ENCODE results near the gene SLC9B2. TPM values are rescaled to one million over a fixed set of nuclear protein-coding genes. Genes with fewer than 3 reads are reported as not detected.

SLC9B2 gene
- total and polyA plus RNA-seq, 2 donors from 2014 or later: 0.80 to 6.0 TPM

DNA sequence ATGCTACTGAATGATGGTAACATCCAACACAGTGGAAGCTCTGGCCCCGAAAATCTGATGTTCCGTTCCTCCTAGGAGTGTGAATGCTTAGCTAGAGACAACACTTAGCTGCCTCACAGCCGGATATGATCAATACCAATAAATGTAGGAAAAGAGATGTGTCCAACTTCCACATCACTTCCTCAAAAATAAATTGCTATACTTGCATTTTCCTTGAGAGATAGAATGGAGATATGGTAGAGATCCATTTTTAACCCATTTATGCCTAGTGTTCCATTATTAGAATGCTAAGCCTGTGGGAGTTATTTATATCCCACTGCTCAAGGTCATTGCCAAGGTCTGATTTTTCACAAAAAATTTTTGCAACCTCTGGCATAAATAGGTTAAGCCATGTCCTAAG, 51.6 kb downstream of the SLC9B2 start:
- H3K9ac ChIP-seq (ENCODE audit: low read length in 3 of 3): no peak overlapping the region
- H3K4me3 ChIP-seq (ENCODE audit: low read length in 3 of 3): no peak overlapping the region
- no peaks in the 10 kb centered on the region for H3K9me3 ChIP-seq (ENCODE audit: control insufficient read depth in 2 of 3, insufficient read depth in 1 of 3, low read length in 3 of 3)
- H3K27me3 ChIP-seq (ENCODE audit: control insufficient read depth, insufficient read depth, low read length): no peaks in the 10 kb centered on the region
- H3K36me3 ChIP-seq (ENCODE audit: control insufficient read depth in 2 of 3, insufficient read depth in 3 of 3, low read length in 3 of 3): no peaks in the 10 kb centered on the region
- intact Hi-C loops (cut with DNase I): no loop called here
- no peak for FAIRE-seq
- no peak overlapping the region for H3K27ac ChIP-seq (ENCODE audit: low read depth in 2 of 2, low read length in 2 of 2)
- DNase-seq: no peak
- TF ChIP-seq, protein P1, sequence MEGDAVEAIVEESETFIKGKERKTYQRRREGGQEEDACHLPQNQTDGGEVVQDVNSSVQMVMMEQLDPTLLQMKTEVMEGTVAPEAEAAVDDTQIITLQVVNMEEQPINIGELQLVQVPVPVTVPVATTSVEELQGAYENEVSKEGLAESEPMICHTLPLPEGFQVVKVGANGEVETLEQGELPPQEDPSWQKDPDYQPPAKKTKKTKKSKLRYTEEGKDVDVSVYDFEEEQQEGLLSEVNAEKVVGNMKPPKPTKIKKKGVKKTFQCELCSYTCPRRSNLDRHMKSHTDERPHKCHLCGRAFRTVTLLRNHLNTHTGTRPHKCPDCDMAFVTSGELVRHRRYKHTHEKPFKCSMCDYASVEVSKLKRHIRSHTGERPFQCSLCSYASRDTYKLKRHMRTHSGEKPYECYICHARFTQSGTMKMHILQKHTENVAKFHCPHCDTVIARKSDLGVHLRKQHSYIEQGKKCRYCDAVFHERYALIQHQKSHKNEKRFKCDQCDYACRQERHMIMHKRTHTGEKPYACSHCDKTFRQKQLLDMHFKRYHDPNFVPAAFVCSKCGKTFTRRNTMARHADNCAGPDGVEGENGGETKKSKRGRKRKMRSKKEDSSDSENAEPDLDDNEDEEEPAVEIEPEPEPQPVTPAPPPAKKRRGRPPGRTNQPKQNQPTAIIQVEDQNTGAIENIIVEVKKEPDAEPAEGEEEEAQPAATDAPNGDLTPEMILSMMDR (IDR thresholded peaks at IDR 0.05; ENCODE audit: borderline replicate concordance, extremely low read depth, insufficient read depth): no peak
- no peaks in the 10 kb centered on the region for H3K4me1 ChIP-seq (ENCODE audit: control insufficient read depth in 2 of 3, insufficient read depth in 2 of 3, low read depth in 1 of 3, low read length in 3 of 3)

- Histone ChIP-seq H3K4me3 (ENCODE audit: low read length in 3 of 3) (no peak overlapping the region), H3K27ac (ENCODE audit: low read depth in 2 of 2, low read length in 2 of 2) (no peak overlapping the region), H3K9me3 (ENCODE audit: control insufficient read depth in 2 of 3, insufficient read depth in 1 of 3, low read length in 3 of 3) (no peaks in the 10 kb centered on the region), H3K36me3 (ENCODE audit: control insufficient read depth in 2 of 3, insufficient read depth in 3 of 3, low read length in 3 of 3) (no peaks in the 10 kb centered on the region), H3K27me3 (ENCODE audit: control insufficient read depth, insufficient read depth, low read length) (no peaks in the 10 kb centered on the region), H3K9ac (ENCODE audit: low read length in 3 of 3) (no peak overlapping the region), H3K4me1 (ENCODE audit: control insufficient read depth in 2 of 3, insufficient read depth in 2 of 3, low read depth in 1 of 3, low read length in 3 of 3) (peaks cover 0 to 7% (median 6%) of the 10 kb centered on the region in 3 donors)
- DNase-seq (no peak), FAIRE-seq (no peak)
- intact Hi-C loops (cut with DNase I): no loop called here
- TF ChIP-seq, protein P1 (IDR thresholded peaks at IDR 0.05; ENCODE audit: borderline replicate concordance, extremely low read depth, insufficient read depth): no peak
Observed at GRCh38 chr4:103021120-103021519, 55.4 kb downstream of the SLC9B2 start.

DNA sequence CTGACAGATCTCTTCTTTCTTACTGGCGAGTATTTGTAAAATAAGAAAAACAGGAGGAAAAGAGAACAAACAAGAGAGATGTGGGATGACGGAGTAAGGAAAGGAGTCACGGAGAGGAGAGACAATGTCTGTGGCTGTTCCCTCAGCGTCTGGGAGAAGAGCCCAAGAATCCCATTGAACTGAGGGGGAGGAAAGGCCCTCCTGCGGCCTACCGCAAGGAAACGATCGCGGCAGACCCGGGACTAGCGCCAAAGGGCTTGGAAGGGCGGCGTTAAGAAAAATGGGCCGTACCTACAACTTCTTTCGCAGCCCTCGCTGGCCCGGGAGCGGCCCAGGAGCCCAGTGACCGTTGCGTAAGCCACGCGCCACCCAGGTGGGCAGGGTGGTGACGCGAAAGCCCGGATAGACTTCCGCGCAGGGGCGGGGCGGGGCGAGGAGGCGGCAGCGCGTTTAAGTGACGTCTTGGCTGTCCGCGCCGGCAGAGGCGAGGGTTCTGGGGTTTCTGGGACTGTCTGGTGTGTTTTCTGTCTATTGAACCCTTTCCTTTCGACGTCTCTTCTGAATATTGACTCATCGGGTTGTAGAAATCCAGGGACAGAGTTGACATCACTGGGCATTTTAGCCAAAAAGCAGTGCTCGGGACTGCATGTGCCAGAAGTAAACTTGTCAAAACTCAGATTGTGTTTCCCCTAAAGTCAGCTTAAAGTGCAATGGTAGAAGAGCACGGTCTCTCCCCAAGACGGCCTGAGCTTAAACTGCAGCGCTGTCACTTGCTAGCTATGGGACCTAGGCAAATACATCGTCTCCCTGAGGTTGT, 57.0 kb downstream of the SLC9B2 start, which contains the start of gene SLC9B1:
Gene SLC9B1 (minus strand): TSS at position 398 of the 817 bp plus-strand sequence. CDS start 27,994 bp downstream, outside the sequence.
- peak; percentile 85 for FAIRE-seq
- intact Hi-C loops (cut with DNase I): loop anchor here (10.0 kb wide), 1 partner anchor 575 kb away; no protein-coding TSS in a partner anchor
- peak; percentile 95 to 98 (median 96) for DNase-seq
- Histone ChIP-seq H3K27me3 (ENCODE audit: control insufficient read depth, insufficient read depth, low read length) (no peaks in the 10 kb centered on the region), H3K4me3 (ENCODE audit: low read length in 3 of 3) (peak within 1 kb of the TSS; percentile 79 to 97 (median 81)), H3K9ac (ENCODE audit: low read length in 3 of 3) (peak within 1 kb of the TSS; percentile 77 to 95 (median 89)), H3K36me3 (ENCODE audit: control insufficient read depth in 2 of 3, insufficient read depth in 3 of 3, low read length in 3 of 3) (no peaks in the 10 kb centered on the region), H3K27ac (ENCODE audit: low read depth in 2 of 2, low read length in 2 of 2) (peak within 1 kb of the TSS; percentile 91 to 94), H3K4me1 (ENCODE audit: control insufficient read depth in 2 of 3, insufficient read depth in 2 of 3, low read depth in 1 of 3, low read length in 3 of 3) (peaks cover 0 to 7% (median 6%) of the 10 kb centered on the region in 3 donors), H3K9me3 (ENCODE audit: control insufficient read depth in 2 of 3, insufficient read depth in 1 of 3, low read length in 3 of 3) (no peaks in the 10 kb centered on the region)
- TF ChIP-seq, protein P1 (IDR thresholded peaks at IDR 0.05; ENCODE audit: borderline replicate concordance, extremely low read depth, insufficient read depth): no peak
